Lower leg skin (tissue), 3 donors: ENCODE results near the gene CCND1.
"Not testable (repeated sequence)": the region's sequence is repeated elsewhere in the genome, so short reads cannot be mapped to it uniquely, and the experiment has no call there.

ENCODE experiments used
- CTCF ChIP-seq, 3 donors: fragments of 450-650 bp; IDR thresholded peaks; one replicate each; pipeline ENCODE4 v1.5.1; 2016; ENCODE audit warnings: antibody characterized with exemption in 3 of 3, mild to moderate bottlenecking in 3 of 3, moderate library complexity in 2 of 3
- POLR2A ChIP-seq, 2 donors: fragments of 450-650 bp; IDR thresholded peaks; one replicate each; pipeline ENCODE4 v1.6.1; 2016 to 2017; ENCODE audit warnings: antibody characterized with exemption in 2 of 2, mild to moderate bottlenecking in 1 of 2, moderate library complexity in 1 of 2

DNA sequence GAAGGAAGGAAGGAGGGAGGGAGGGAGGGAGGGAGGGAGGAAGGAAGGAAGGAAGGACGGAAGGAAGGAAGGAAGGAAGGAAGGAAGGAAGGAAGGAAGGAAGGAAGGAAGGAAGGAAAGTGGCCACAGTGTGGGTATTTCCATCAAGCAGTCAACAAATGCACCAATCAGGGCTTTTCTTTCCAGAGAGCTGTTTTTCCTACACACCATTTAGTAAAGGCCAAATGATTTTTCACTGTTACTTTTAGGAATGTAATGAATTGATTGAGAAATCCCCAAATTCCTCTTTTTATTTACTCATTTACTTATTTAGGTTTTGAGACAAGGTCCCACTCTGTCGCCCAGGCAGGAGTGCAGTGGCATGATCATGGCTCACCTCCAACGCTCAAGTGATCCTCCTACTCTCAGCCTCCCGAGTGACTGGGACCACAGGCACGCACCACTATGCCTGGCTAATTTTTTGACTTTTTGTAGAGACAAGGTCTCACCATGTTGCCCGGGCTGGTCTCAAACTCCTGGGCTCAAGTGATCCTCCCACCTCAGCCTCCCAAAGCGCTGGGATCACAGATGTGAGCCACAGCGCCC is 18.8 kb upstream of the CCND1 start:
- not testable (repeated sequence) for TF ChIP-seq CTCF, POLR2A (IDR thresholded peaks at IDR 0.05)
